H9 (cell line): ENCODE measurements around the gene CFAP99. TPM values are rescaled to one million over a fixed set of nuclear protein-coding genes. Genes with fewer than 3 reads are reported as not detected.

Source experiments
- DNase-seq: peaks from one replicate; pipeline ENCODE4 v3.0.0-alpha.2; 2017
- H2AFZ ChIP-seq: one replicate; pipeline ENCODE4 v1.6.1; 2013; ENCODE audit warnings: mild to moderate bottlenecking, low read length, control low read depth, moderate library complexity
- H2AK5ac ChIP-seq: 2 replicates; pipeline ENCODE4 v1.6.1; 2013; ENCODE audit warnings: low read length, control low read depth, mixed read lengths; ENCODE audit not compliant: insufficient read length
- H2BK120ac ChIP-seq: one replicate; pipeline ENCODE4 v1.6.1; 2013; ENCODE audit warnings: low read depth, mild to moderate bottlenecking, low read length, control low read depth, inconsistent platforms; ENCODE audit not compliant: poor library complexity, severe bottlenecking
- H2BK12ac ChIP-seq: 2 replicates; pipeline ENCODE4 v1.6.1; 2013; ENCODE audit warnings: low read length, control low read depth, mixed read lengths, low read depth; ENCODE audit not compliant: insufficient read length
- H2BK15ac ChIP-seq: 2 replicates; pipeline ENCODE4 v1.6.1; 2013; ENCODE audit warnings: low read depth, low read length, control low read depth
- H2BK20ac ChIP-seq: one replicate; pipeline ENCODE4 v1.6.1; 2013; ENCODE audit warnings: low read depth, mild to moderate bottlenecking, low read length, control low read depth, inconsistent platforms; ENCODE audit not compliant: poor library complexity, severe bottlenecking
- H2BK5ac ChIP-seq: 2 replicates; pipeline ENCODE4 v1.6.1; 2013; ENCODE audit warnings: low read length, control low read depth, mixed read lengths; ENCODE audit not compliant: insufficient read length
- H3K14ac ChIP-seq: 2 replicates; pipeline ENCODE4 v1.6.1; 2013; ENCODE audit warnings: low read length, control low read depth; ENCODE audit not compliant: insufficient read depth
- H3K18ac ChIP-seq: 2 replicates; pipeline ENCODE4 v1.6.1; 2013; ENCODE audit warnings: low read depth, mild to moderate bottlenecking, mixed read lengths, low read length, control low read depth; ENCODE audit not compliant: insufficient read length
- H3K23ac ChIP-seq: 2 replicates; pipeline ENCODE4 v1.6.1; 2013; ENCODE audit warnings: low read length, control low read depth, mixed read lengths, low read depth; ENCODE audit not compliant: insufficient read length
- H3K23me2 ChIP-seq: 2 replicates; pipeline ENCODE4 v1.6.1; 2013; ENCODE audit warnings: low read depth, mild to moderate bottlenecking, mixed read lengths, low read length, control low read depth; ENCODE audit not compliant: insufficient read length, poor library complexity, severe bottlenecking
- H3K27ac ChIP-seq: 2 replicates; pipeline ENCODE4 v1.5.1; 2013; ENCODE audit warnings: low read length, control low read depth, mixed read lengths, low read depth; ENCODE audit not compliant: insufficient read length
- H3K27me3 ChIP-seq: 2 replicates; pipeline ENCODE4 v1.6.1; 2013; ENCODE audit warnings: low read length, control low read depth, inconsistent platforms; ENCODE audit not compliant: insufficient read depth
- H3K4ac ChIP-seq: 2 replicates; pipeline ENCODE4 v1.6.1; 2013; ENCODE audit warnings: low read depth, mild to moderate bottlenecking, control low read depth, inconsistent platforms, low read length, moderate library complexity
- H3K4me1 ChIP-seq: 2 replicates; pipeline ENCODE4 v1.6.1; 2013; ENCODE audit warnings: low read length, control low read depth, inconsistent platforms; ENCODE audit not compliant: insufficient read depth
- H3K4me2 ChIP-seq: 2 replicates; pipeline ENCODE4 v1.6.1; 2013; ENCODE audit warnings: low read length, control low read depth, mixed read lengths; ENCODE audit not compliant: insufficient read length, insufficient read depth
- H3K56ac ChIP-seq: 2 replicates; pipeline ENCODE4 v1.6.1; 2013; ENCODE audit warnings: low read depth, mild to moderate bottlenecking, mixed read lengths, low read length, control low read depth; ENCODE audit not compliant: insufficient read length
- H3K79me1 ChIP-seq: 2 replicates; pipeline ENCODE4 v1.6.1; 2013; ENCODE audit warnings: low read depth, mild to moderate bottlenecking, moderate library complexity, low read length, control low read depth, inconsistent platforms; ENCODE audit not compliant: insufficient read depth, poor library complexity, severe bottlenecking
- H3K79me2 ChIP-seq: 2 replicates; pipeline ENCODE4 v1.6.1; 2013; ENCODE audit warnings: low read length, control low read depth, inconsistent platforms; ENCODE audit not compliant: insufficient read depth
- H3K9ac ChIP-seq: 2 replicates; pipeline ENCODE4 v1.6.1; 2013; ENCODE audit warnings: low read length, control low read depth, mixed read lengths; ENCODE audit not compliant: insufficient read length; ENCODE audit errors: extremely low read depth
- H3K9me3 ChIP-seq: one replicate; pipeline ENCODE4 v1.6.1; 2013; ENCODE audit warnings: low read depth, low read length, inconsistent platforms; ENCODE audit not compliant: control insufficient read depth
- H3T11ph ChIP-seq: one replicate; pipeline ENCODE4 v1.6.1; 2013; ENCODE audit warnings: mild to moderate bottlenecking, low read length, control low read depth, inconsistent platforms
- H4K20me1 ChIP-seq: one replicate; pipeline ENCODE4 v1.6.1; 2013; ENCODE audit not compliant: control insufficient read depth, insufficient read length, insufficient read depth
- H4K5ac ChIP-seq: 2 replicates; pipeline ENCODE4 v1.6.1; 2013; ENCODE audit warnings: low read depth, mild to moderate bottlenecking, mixed read lengths, low read length, control low read depth; ENCODE audit not compliant: insufficient read length
- H4K8ac ChIP-seq: replicated peaks from 2 replicates; pipeline ENCODE4 v1.6.1; 2013; ENCODE audit warnings: low read length, control low read depth, mixed read lengths, low read depth; ENCODE audit not compliant: insufficient read length
- H4K91ac ChIP-seq: 2 replicates; pipeline ENCODE4 v1.6.1; 2013; ENCODE audit warnings: low read depth, mild to moderate bottlenecking, moderate library complexity, mixed read lengths, low read length, control low read depth; ENCODE audit not compliant: insufficient read length
- H3K27ac Mint-ChIP-seq, 3 experiments: 2 replicates in 2 of 3; 3 replicates in 1 of 3; pipeline ENCODE4 v1.8.0; 2020 to 2021; ENCODE audit warnings: mixed read lengths in 3 of 3, mild to moderate bottlenecking in 1 of 3, moderate library complexity in 1 of 3
- H3K27me3 Mint-ChIP-seq: 2 replicates; pipeline ENCODE4 v1.8.0; 2021; ENCODE audit warnings: low read depth, mild to moderate bottlenecking, moderate library complexity, mixed read lengths
- H3K36me3 Mint-ChIP-seq, 3 experiments: 2 replicates in 2 of 3; 3 replicates in 1 of 3; pipeline ENCODE4 v1.8.0; 2020 to 2021; ENCODE audit warnings: low read depth in 3 of 3, mixed read lengths in 3 of 3; ENCODE audit not compliant: insufficient read depth in 1 of 3
- H3K4me1 Mint-ChIP-seq, 2 experiments: 2 replicates each; pipeline ENCODE4 v1.8.0; 2020; ENCODE audit warnings: mixed read lengths in 2 of 2
- H3K4me3 Mint-ChIP-seq, 2 experiments: 2 replicates in 1 of 2; 3 replicates in 1 of 2; pipeline ENCODE4 v1.8.0; 2020 to 2021; ENCODE audit warnings: mild to moderate bottlenecking in 2 of 2, mixed read lengths in 2 of 2, moderate library complexity in 1 of 2
- H3K9me3 Mint-ChIP-seq, 2 experiments: 2 replicates in 1 of 2; 3 replicates in 1 of 2; pipeline ENCODE4 v1.8.0; 2020; ENCODE audit warnings: mild to moderate bottlenecking in 2 of 2, mixed read lengths in 2 of 2, moderate library complexity in 1 of 2
- CTCF ChIP-seq: fragments of 200-600 bp; sonication (generic); conservative IDR thresholded peaks from 3 replicates; pipeline ENCODE4 v1.8.0; 2021; ENCODE audit warnings: antibody characterized with exemption, mild to moderate bottlenecking
- WGBS: extraction: QIAGEN DNeasy Blood & Tissue Kit; methylation state at CpG from one replicate; pipeline ENCODE4 v1.1.7; 2013; ENCODE audit warnings: missing lambda C conversion rate, low lambda C conversion rate, mixed read lengths; ENCODE audit not compliant: insufficient read length; ENCODE audit errors: extremely low coverage; 5-methylcytosine and 5-hydroxymethylcytosine counted together
- total RNA-seq: library from RNA; stranded (reverse); gene quantifications from 2 replicates; pipeline ENCODE4 v1.2.1, GENCODE V29; 2021

Gene CFAP99
- total RNA-seq, 1 experiment from 2014 or later, result 0.35 TPM

- H3K4ac ChIP-seq, result no peak overlapping the region
- H2BK5ac ChIP-seq, result no peak overlapping the region
- Mint-ChIP-seq H3K36me3 (peaks cover 57 to 92% (median 78%) of the 10 kb centered on the region in 3 experiments; a peak in 6 of 7 replicates), H3K27me3 (no peaks in the 10 kb centered on the region), H3K4me1 (no peaks in the 10 kb centered on the region), H3K9me3 (no peaks in the 10 kb centered on the region), H3K27ac (no peak overlapping the region), H3K4me3 (no peak overlapping the region)
- no peak for DNase-seq
- no peak for TF ChIP-seq CTCF
- H3K79me1 ChIP-seq, result peaks cover 2% of the 10 kb centered on the region
- no peak overlapping the region for H4K8ac ChIP-seq
- no peaks in the 10 kb centered on the region for H3K9me3 ChIP-seq
- H3T11ph ChIP-seq, result no peak overlapping the region
- no peaks in the 10 kb centered on the region for H3K23me2 ChIP-seq
- no peaks in the 10 kb centered on the region for H3K27me3 ChIP-seq
- H2BK12ac ChIP-seq, result no peak overlapping the region
- H3K56ac ChIP-seq, result no peak overlapping the region
- H3K4me2 ChIP-seq, result no peak overlapping the region
- H3K79me2 ChIP-seq, result peaks cover 8% of the 10 kb centered on the region
- H2AFZ ChIP-seq, result no peak overlapping the region
- no CpG with 5 or more reads among the region's 4 CpGs for WGBS
- H3K23ac ChIP-seq, result no peak overlapping the region
- H3K18ac ChIP-seq, result no peak overlapping the region
- H2AK5ac ChIP-seq, result no peak overlapping the region
- no peak overlapping the region for H3K27ac ChIP-seq
- H4K20me1 ChIP-seq, result peaks cover 5% of the 10 kb centered on the region
- no peaks in the 10 kb centered on the region for H3K4me1 ChIP-seq
- H3K9ac ChIP-seq, result no peak overlapping the region
- H2BK15ac ChIP-seq, result no peak overlapping the region
- H3K14ac ChIP-seq, result no peak overlapping the region
- no peak overlapping the region for H2BK120ac ChIP-seq
- H2BK20ac ChIP-seq, result no peak overlapping the region
- H4K91ac ChIP-seq, result no peak overlapping the region
- no peak overlapping the region for H4K5ac ChIP-seq
Measured at GRCh38 chr4:2497324-2497723, 78.6 kb downstream of the CFAP99 start.
